Transverse colon (tissue), 4 donors: ENCODE measurements around the gene AP4S1.

Experiments
- CTCF ChIP-seq, 5 experiments: fragments of 200-600 bp in 3 of 5; fragments of 450-650 bp in 2 of 5; sonication (generic) in 3 of 5; IDR thresholded peaks; 1 replicate in 2 of 5; 2 replicates in 3 of 5; pipeline ENCODE4 v1.5.1; 2016 to 2017; ENCODE audit warnings: antibody characterized with exemption in 5 of 5, inconsistent platforms in 3 of 5, mild to moderate bottlenecking in 2 of 5, moderate library complexity in 1 of 5
- EP300 ChIP-seq: sonication (generic); formaldehyde crosslinking; IDR thresholded peaks from one replicate; pipeline ENCODE4 v1.6.1; 2017; ENCODE audit warnings: antibody characterized with exemption, low read depth
- POLR2A ChIP-seq: fragments of 450-650 bp; IDR thresholded peaks from one replicate; pipeline ENCODE4 v1.6.1; 2016; ENCODE audit warnings: antibody characterized with exemption, mild to moderate bottlenecking, moderate library complexity
- POLR2AphosphoS5 ChIP-seq, 3 donors: sonication (generic); formaldehyde crosslinking; IDR thresholded peaks; one replicate each; pipeline ENCODE4 v1.6.1; 2016; ENCODE audit warnings: antibody characterized with exemption in 3 of 3

GRCh38 chr14:30993071-30993470 is 32.4 kb upstream of the AP4S1 start:
- TF ChIP-seq POLR2A, result no peak
- no peak for TF ChIP-seq POLR2AphosphoS5 (IDR thresholded peaks at IDR 0.05)
- TF ChIP-seq EP300, result no peak
- TF ChIP-seq CTCF (IDR thresholded peaks at IDR 0.05), result no peak
